K562 (cell line): ENCODE results near the gene CAPN12. TPM values are rescaled to one million over a fixed set of nuclear protein-coding genes. Genes with fewer than 3 reads are reported as not detected.
A peak's percentile ranks its signal among the peaks of the same experiment; 100 is the strongest.

Experiments
- ARID1B ChIP-seq: fragments of 450-650 bp; IDR thresholded peaks from 2 replicates; pipeline ENCODE4 v1.6.1; 2016; ENCODE audit warnings: antibody characterized with exemption, mild to moderate bottlenecking, inconsistent platforms
- ARNT ChIP-seq, 2 experiments: fragments of 450-650 bp; IDR thresholded peaks; 2 replicates each; pipeline ENCODE4 v1.6.1; 2016; ENCODE audit warnings: mild to moderate bottlenecking in 1 of 2
- BMI1 ChIP-seq: fragments of 150-350 bp; IDR thresholded peaks from 2 replicates; pipeline ENCODE4 v1.6.1; 2014; ENCODE audit warnings: low read length
- CXXC5 ChIP-seq: fragments of 250-450 bp; sonication (Bioruptor Pico); IDR thresholded peaks from 2 replicates; pipeline ENCODE4 v1.8.0; 2022; ENCODE audit warnings: inconsistent platforms, mild to moderate bottlenecking, moderate library complexity
- GATAD2B ChIP-seq: fragments of 450-650 bp; IDR thresholded peaks from 2 replicates; pipeline ENCODE4 v1.6.1; 2017; ENCODE audit warnings: mild to moderate bottlenecking, borderline replicate concordance
- GTF3C2 ChIP-seq: IDR thresholded peaks from 3 replicates; pipeline ENCODE4 v1.6.1; 2011; ENCODE audit warnings: borderline replicate concordance, mild to moderate bottlenecking, moderate library complexity; ENCODE audit not compliant: insufficient read length; ENCODE audit errors: extremely low read depth
- HMG20A ChIP-seq: fragments of 450-650 bp; formaldehyde crosslinking; conservative IDR thresholded peaks from 2 replicates; pipeline ENCODE4 v1.4.0; 2020; ENCODE audit warnings: mild to moderate bottlenecking, mixed read lengths
- MYC ChIP-seq, 2 experiments: fragments of 250-450 bp in 1 of 2; sonication (Bioruptor Pico) in 1 of 2; IDR thresholded peaks; 2 replicates each; pipeline versions ENCODE4 v1.5.1 to v1.6.1; 2012 to 2021; ENCODE audit warnings: low read depth in 2 of 2, borderline replicate concordance in 1 of 2, improper control_type of control experiment in 1 of 2, low read length in 1 of 2, mild to moderate bottlenecking in 1 of 2, moderate library complexity in 1 of 2
- MYNN ChIP-seq, 2 experiments: sonication (generic); formaldehyde crosslinking in 1 of 2; IDR thresholded peaks; 2 replicates each; pipeline versions ENCODE4 v1.5.0 to v1.6.1; 2016 to 2020; ENCODE audit warnings: antibody characterized with exemption in 1 of 2, missing genetic modification reagents in 1 of 2
- NR2C1 ChIP-seq, 2 experiments: fragments of 450-650 bp; IDR thresholded peaks; 2 replicates each; pipeline ENCODE4 v1.6.1; 2017; ENCODE audit warnings: mild to moderate bottlenecking in 2 of 2, antibody characterized with exemption in 1 of 2, inconsistent platforms in 1 of 2, missing compliant biosample characterization in 1 of 2, missing genetic modification characterization in 1 of 2
- RBFOX2 ChIP-seq: fragments of 200-400 bp; formaldehyde crosslinking; IDR thresholded peaks from 2 replicates; pipeline ENCODE4 v1.6.1; 2017; ENCODE audit warnings: low read depth, mild to moderate bottlenecking, low read length, moderate library complexity
- RNF2 ChIP-seq: sonication (generic); IDR thresholded peaks from 2 replicates; pipeline ENCODE4 v1.6.1; 2016
- SAFB2 ChIP-seq: fragments of 200-400 bp; formaldehyde crosslinking; IDR thresholded peaks from 2 replicates; pipeline ENCODE4 v1.6.1; 2018; ENCODE audit warnings: borderline replicate concordance, low read length, low read depth, moderate library complexity; ENCODE audit not compliant: severe bottlenecking
- SMARCB1 ChIP-seq: IDR thresholded peaks from 2 replicates; pipeline ENCODE4 v1.6.1; 2011; ENCODE audit warnings: improper control_type of control experiment, low read depth; ENCODE audit not compliant: insufficient read length
- TCFL5 ChIP-seq: fragments of 250-450 bp; sonication (Bioruptor Pico); conservative IDR thresholded peaks from 2 replicates; pipeline ENCODE4 v1.6.1; 2021; ENCODE audit warnings: mild to moderate bottlenecking, moderate library complexity, matching md5 sums
- YY1 ChIP-seq, 3 experiments: IDR thresholded peaks; 2 replicates each; pipeline ENCODE4 v1.6.1; 2011; ENCODE audit warnings: low read length in 2 of 3, mild to moderate bottlenecking in 2 of 3, moderate library complexity in 2 of 3, borderline replicate concordance in 1 of 3, control low read depth in 1 of 3, low read depth in 1 of 3; ENCODE audit not compliant: insufficient read depth in 3 of 3, insufficient replicate concordance in 2 of 3, control insufficient read depth in 1 of 3, insufficient read length in 1 of 3; ENCODE audit errors: extremely low read depth in 1 of 3
- ZBTB1 ChIP-seq: sonication (generic); formaldehyde crosslinking; IDR thresholded peaks from 2 replicates; pipeline ENCODE4 v1.8.1; 2023; ENCODE audit warnings: missing genetic modification reagents, low read depth, mild to moderate bottlenecking, borderline replicate concordance
- ZFP91 ChIP-seq: sonication (generic); formaldehyde crosslinking; IDR thresholded peaks from 2 replicates; pipeline ENCODE4 v1.8.0; 2022; ENCODE audit warnings: mild to moderate bottlenecking, missing genetic modification reagents
- ZKSCAN1 ChIP-seq: fragments of 150-350 bp; IDR thresholded peaks from 2 replicates; pipeline ENCODE4 v1.6.1; 2016; ENCODE audit warnings: low read depth, low read length
- polyA plus RNA-seq, 8 experiments: library from polyadenylated mRNA; depleted of rRNA in 4 of 8; stranded (reverse) in 5 of 8; unstranded in 3 of 8; fragments of >200 nt; fragmentation: Nextera tagmentation in 2 of 8; fragmentation: Illumina TruSeq in 1 of 8; extraction: Ambion mirVana in 2 of 8; extraction: Trizol in 1 of 8; gene quantifications; 2 replicates each; pipeline versions ENCODE4 v1.2.1 to v1.2.3, GENCODE V29; 2011 to 2014; ENCODE audit warnings: inconsistent platforms in 1 of 8, missing spikeins in 1 of 8
- total RNA-seq, 7 experiments: library from RNA; depleted of rRNA in 6 of 7; stranded (reverse); fragments of >200 nt in 6 of 7; fragmentation: Illumina TruSeq in 2 of 7; extraction: Trizol in 2 of 7; gene quantifications; 2 replicates each; pipeline versions ENCODE4 v1.2.1 to v1.2.3, GENCODE V29; 2011 to 2021; ENCODE audit warnings: low replicate concordance in 1 of 7
- TF ChIP-seq, protein P1 (sequence below): sonication (generic); formaldehyde crosslinking; IDR thresholded peaks from 2 replicates; pipeline ENCODE4 v1.8.1; 2023; ENCODE audit warnings: mild to moderate bottlenecking, missing genetic modification reagents

The CAPN12 gene
- total and polyA plus RNA-seq, 9 of the 15 experiments (the other 6 are each of a cell fraction or from before 2014, with no cell fraction given): 0.83 to 7.0 (median 1.6) TPM

GRCh38 chr19:38729653-38730469 is 14.4 kb downstream of the CAPN12 start (continued):
- TF ChIP-seq MYC (IDR thresholded peaks at IDR 0.05; ENCODE audit: low read depth, low read length) (peak; percentile 88), MYC (CRISPR knock-in tag; IDR thresholded peaks at IDR 0.05; ENCODE audit: borderline replicate concordance, low read depth) (no peak), YY1 (IDR thresholded peaks at IDR 0.05; ENCODE audit: borderline replicate concordance in 1 of 3, control insufficient read depth in 1 of 3, extremely low read depth in 1 of 3, insufficient read depth in 3 of 3, insufficient read length in 1 of 3, insufficient replicate concordance in 2 of 3, low read depth in 1 of 3, low read length in 2 of 3) (no peak), RBFOX2 (0 out of 2 replicates have a peak, but pooled peaks have one; percentile 18), NR2C1 (IDR thresholded peaks at IDR 0.05) (no peak), NR2C1 (tag; IDR thresholded peaks at IDR 0.05) (no peak), GTF3C2 (no peak), TCFL5 (no peak), MYNN (IDR thresholded peaks at IDR 0.05) (no peak), MYNN (CRISPR knock-in tag; IDR thresholded peaks at IDR 0.05) (no peak), ZFP91 (no peak), ARNT (IDR thresholded peaks at IDR 0.05) (0 out of 4 replicates have a peak, but pooled peaks of 1 of the 2 experiments have one; percentile 28), SMARCB1 (no peak), GATAD2B (no peak), CXXC5 (CRISPR knock-in tag) (no peak), SAFB2 (no peak), ZKSCAN1 (no peak), ARID1B (no peak), BMI1 (no peak), HMG20A (CRISPR knock-in tag) (no peak), ZBTB1 (CRISPR knock-in tag) (no peak), RNF2 (no peak)
- TF ChIP-seq, protein P1, sequence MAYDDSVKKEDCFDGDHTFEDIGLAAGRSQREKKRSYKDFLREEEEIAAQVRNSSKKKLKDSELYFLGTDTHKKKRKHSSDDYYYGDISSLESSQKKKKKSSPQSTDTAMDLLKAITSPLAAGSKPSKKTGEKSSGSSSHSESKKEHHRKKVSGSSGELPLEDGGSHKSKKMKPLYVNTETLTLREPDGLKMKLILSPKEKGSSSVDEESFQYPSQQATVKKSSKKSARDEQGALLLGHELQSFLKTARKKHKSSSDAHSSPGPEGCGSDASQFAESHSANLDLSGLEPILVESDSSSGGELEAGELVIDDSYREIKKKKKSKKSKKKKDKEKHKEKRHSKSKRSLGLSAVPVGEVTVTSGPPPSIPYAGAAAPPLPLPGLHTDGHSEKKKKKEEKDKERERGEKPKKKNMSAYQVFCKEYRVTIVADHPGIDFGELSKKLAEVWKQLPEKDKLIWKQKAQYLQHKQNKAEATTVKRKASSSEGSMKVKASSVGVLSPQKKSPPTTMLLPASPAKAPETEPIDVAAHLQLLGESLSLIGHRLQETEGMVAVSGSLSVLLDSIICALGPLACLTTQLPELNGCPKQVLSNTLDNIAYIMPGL (CRISPR knock-in tag): no peak
